Hepatocyte (in vitro differentiated cells): ENCODE data around the gene CAT.

Experiments used
- CTCF ChIP-seq: fragments of 200-600 bp; sonication (generic); IDR thresholded peaks from 2 replicates; pipeline ENCODE4 v1.5.1; 2016; ENCODE audit warnings: antibody characterized with exemption, mild to moderate bottlenecking; ENCODE audit not compliant: poor library complexity
- EZH2 ChIP-seq: fragments of 200-600 bp; sonication (generic); IDR thresholded peaks from 2 replicates; pipeline ENCODE4 v1.6.1; 2016; ENCODE audit warnings: antibody characterized with exemption, mild to moderate bottlenecking, borderline replicate concordance

GRCh38 chr11:34397811-34398210 is 40.9 kb upstream of the CAT start:
- TF ChIP-seq EZH2 (no peak), CTCF (no peak)
